Right lobe of liver (tissue), 6 donors: ENCODE results near the gene C1R. TPM values are rescaled to one million over a fixed set of nuclear protein-coding genes. Genes with fewer than 3 reads are reported as not detected.

Experiments used
- ATAC-seq, 4 donors: fragments of 200-7000 bp; cut with Tn5 transposase; one replicate each; pipeline ENCODE4 v1.9.1; 2020; ENCODE audit warnings: mild to moderate bottlenecking in 4 of 4, moderate library complexity in 4 of 4
- DNase-seq, 3 donors: peaks; one replicate each; pipeline ENCODE4 v3.0.0-alpha.2; 2020
- H3K27ac ChIP-seq, 3 donors: fragments of 200-600 bp; one replicate each; pipeline ENCODE4 v1.8.0; 2022
- H3K27me3 ChIP-seq, 2 donors: fragments of 200-600 bp; one replicate each; pipeline ENCODE4 v1.8.0; 2022
- H3K36me3 ChIP-seq, 4 donors: fragments of 200-600 bp; sonication (generic) in 1 of 4; one replicate each; pipeline versions ENCODE4 v1.5.1 to v1.8.0; 2017 to 2022; ENCODE audit warnings: control low read depth in 1 of 4
- H3K4me1 ChIP-seq, 4 donors: fragments of 200-600 bp; sonication (generic) in 1 of 4; one replicate each; pipeline versions ENCODE4 v1.5.1 to v1.8.0; 2017 to 2022; ENCODE audit warnings: control low read depth in 1 of 4
- H3K4me3 ChIP-seq, 3 donors: fragments of 200-600 bp; one replicate each; pipeline ENCODE4 v1.8.0; 2022
- H3K9me3 ChIP-seq, 4 donors: fragments of 200-600 bp; sonication (generic) in 1 of 4; one replicate each; pipeline versions ENCODE4 v1.5.1 to v1.8.0; 2017 to 2022; ENCODE audit warnings: control low read depth in 1 of 4
- POLR2A ChIP-seq: fragments of 450-650 bp; IDR thresholded peaks from one replicate; pipeline ENCODE4 v1.6.1; 2017; ENCODE audit warnings: antibody characterized with exemption, mild to moderate bottlenecking
- WGBS: methylation state at CpG from one replicate; pipeline ENCODE4 v1.1.6; 2018; ENCODE audit warnings: low coverage, low lambda C conversion rate; ENCODE audit not compliant: insufficient coverage; ENCODE audit errors: missing lambda C conversion rate; 5-methylcytosine and 5-hydroxymethylcytosine counted together
- intact Hi-C, 2 donors: fragments of 100-400 bp; cut with DNase I; formaldehyde crosslinking; loops; one replicate each; pipeline versions ENCODE4 v1.11.2 to v1.14.1; 2022
- total RNA-seq, 6 experiments: library from RNA; depleted of rRNA in 2 of 6; stranded (reverse); fragments of >200 nt in 2 of 6; fragmentation: NEBNext Ultra II Directional in 3 of 6; extraction: Animal tissue kit (Norgen Biotek cat#: 25700) in 3 of 6; gene quantifications; one replicate each; pipeline versions ENCODE4 v1.1.0 to v1.2.4, GENCODE V29; 2016 to 2023
- TF ChIP-seq, protein P1 (sequence below), 4 donors: fragments of 200-600 bp in 3 of 4; fragments of 450-650 bp in 1 of 4; IDR thresholded peaks; one replicate each; pipeline versions ENCODE4 v1.5.1 to v1.8.0; 2016 to 2022; ENCODE audit warnings: antibody characterized with exemption in 4 of 4, mild to moderate bottlenecking in 2 of 4
- donor health status: DM: no; HTN: yes; CAD: no.
- donor health status: DM: no; HTN: no; CAD: no.
- donor health status: DM: no; HTN: no; CAD: no.
- donor health status: DM: no; HTN: yes; CAD: no.
- donor health status: DM: no; HTN: yes; CAD: no.

C1R gene
- total RNA-seq, 6 experiments from 2014 or later = 1,157 to 2,557 (median 1,950) TPM

DNA sequence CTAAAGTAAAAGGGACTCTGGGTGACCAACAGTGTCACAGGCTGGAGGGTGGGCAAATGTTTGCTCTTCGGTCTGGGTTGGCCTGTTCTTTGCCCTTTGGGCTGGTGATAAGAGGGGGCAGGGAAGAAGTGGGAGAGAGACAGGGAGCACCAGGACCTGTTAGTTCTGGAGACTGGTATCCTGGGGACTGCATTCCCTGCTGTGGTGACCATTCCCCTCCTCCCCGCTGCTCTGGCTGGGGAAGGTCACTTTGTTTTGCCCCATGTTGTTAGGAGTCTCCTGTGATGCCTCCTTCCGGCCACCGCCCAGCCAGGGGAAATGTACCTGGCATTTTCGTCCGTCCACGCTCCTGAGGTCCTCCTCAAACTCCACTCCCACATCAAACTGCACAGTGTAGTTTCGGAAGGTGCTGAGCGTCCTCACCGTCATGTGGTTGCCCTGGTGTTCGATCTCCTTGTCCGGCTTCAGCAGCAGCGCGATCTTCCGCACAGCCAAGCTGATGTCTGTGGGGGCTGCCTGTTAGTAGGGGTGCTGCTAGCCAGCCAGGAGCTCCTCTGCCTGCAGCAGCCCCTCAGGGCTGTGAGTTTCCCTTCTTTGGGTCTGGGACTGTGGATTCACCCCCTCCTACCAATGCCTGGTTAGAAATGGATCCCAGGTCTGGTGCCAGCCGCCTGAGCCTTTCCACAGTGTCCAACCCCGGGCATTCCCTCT lies 35.8 kb upstream of the C1R start:
- Histone ChIP-seq H3K4me1 (peaks cover 0 to 53% (median 13%) of the 10 kb centered on the region in 4 donors), H3K27me3 (no peaks in the 10 kb centered on the region), H3K4me3 (peak overlapping the region; percentile 44 to 89 (median 87)), H3K27ac (peak overlapping the region; percentile 52 to 97 (median 83)), H3K9me3 (no peaks in the 10 kb centered on the region), H3K36me3 (no peaks in the 10 kb centered on the region)
- ATAC-seq (peak; percentile 3 to 33 (median 22)), DNase-seq (peak; percentile 44 to 82 (median 75))
- 31% methylated on average over 13 of the region's 17 CpGs for WGBS
- TF ChIP-seq, protein P1, sequence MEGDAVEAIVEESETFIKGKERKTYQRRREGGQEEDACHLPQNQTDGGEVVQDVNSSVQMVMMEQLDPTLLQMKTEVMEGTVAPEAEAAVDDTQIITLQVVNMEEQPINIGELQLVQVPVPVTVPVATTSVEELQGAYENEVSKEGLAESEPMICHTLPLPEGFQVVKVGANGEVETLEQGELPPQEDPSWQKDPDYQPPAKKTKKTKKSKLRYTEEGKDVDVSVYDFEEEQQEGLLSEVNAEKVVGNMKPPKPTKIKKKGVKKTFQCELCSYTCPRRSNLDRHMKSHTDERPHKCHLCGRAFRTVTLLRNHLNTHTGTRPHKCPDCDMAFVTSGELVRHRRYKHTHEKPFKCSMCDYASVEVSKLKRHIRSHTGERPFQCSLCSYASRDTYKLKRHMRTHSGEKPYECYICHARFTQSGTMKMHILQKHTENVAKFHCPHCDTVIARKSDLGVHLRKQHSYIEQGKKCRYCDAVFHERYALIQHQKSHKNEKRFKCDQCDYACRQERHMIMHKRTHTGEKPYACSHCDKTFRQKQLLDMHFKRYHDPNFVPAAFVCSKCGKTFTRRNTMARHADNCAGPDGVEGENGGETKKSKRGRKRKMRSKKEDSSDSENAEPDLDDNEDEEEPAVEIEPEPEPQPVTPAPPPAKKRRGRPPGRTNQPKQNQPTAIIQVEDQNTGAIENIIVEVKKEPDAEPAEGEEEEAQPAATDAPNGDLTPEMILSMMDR (IDR thresholded peaks at IDR 0.05) = no peak
- peak; percentile 54 for TF ChIP-seq POLR2A
- intact Hi-C loops = no loop called here

DNA sequence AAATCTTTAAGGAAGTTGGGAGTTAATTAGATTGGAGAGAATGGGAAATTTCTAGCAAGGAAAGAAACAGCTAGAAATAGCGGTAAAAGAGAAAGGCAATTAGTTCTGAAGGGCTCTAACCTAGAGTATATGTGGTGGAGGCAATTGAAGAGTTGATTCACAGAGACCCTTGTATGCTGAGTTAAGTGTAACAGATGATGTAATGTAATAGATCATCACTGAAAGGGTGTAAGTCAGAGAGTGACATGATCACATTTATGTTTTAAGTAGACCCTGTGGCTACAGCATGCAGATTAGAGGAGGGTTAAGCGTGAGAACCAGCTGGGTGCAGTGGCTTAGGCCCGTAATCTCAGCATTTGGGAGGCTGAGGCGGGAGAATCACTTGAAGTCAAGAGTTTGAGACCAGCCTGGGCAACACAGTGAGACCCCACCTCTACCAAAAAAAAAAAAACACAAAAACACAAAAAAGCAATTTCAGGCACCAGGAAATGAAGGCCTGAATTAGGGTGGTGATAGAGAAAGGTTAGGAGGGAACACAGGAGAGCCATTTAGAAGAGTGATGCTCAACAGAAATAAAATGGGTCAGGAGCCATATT lies 33.5 kb upstream of the C1R start:
- Histone ChIP-seq H3K4me3 (peak overlapping the region in 2 of 3 donors; percentile 5 to 18), H3K27ac (peak overlapping the region in 1 of 3 donors; percentile 77), H3K36me3 (no peaks in the 10 kb centered on the region), H3K4me1 (peaks cover 0 to 67% (median 16%) of the 10 kb centered on the region in 4 donors), H3K9me3 (no peaks in the 10 kb centered on the region), H3K27me3 (no peaks in the 10 kb centered on the region)
- no peak for TF ChIP-seq POLR2A
- TF ChIP-seq, protein P1 (IDR thresholded peaks at IDR 0.05) = no peak
- intact Hi-C loops = no loop called here
- 48% methylated on average over 4 of the region's 4 CpGs for WGBS
- ATAC-seq (no peak), DNase-seq (no peak)

DNA sequence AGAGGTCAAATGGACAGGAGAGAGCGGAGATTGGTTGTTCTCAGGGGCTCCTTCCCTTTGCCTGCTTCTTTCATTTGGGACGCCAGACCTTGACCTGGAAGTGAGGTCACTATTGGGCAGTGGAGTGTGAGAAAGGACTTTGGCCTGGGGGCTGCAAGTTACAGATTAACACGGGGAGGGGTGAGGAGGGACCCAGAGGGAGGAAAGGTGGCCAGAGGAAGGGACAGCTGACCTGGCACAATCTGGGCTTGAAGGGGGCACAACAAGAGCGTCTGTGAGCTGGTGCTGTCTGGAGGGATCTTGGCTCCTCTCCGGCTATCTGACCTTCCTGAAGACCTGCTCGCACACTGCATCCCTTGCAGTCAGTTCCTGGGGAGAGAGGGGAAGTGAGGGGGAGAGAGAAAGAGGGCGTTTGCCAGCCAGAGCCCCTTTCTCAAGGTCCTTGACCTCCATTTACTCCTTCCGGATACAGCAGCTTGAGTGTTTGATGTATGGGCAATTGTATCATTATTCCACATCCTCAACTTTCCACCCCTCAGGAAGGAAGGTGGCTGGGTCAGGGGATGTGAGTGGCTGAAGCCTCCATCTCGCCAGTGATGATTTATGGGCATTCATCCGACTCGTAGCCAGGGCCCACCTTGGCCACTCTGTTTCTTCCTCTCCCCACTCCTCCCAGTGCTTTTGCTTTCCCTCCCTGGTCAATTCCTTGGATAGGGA lies 31.7 kb upstream of the C1R start:
- ATAC-seq (peak; percentile 54 to 74 (median 66)), DNase-seq (peak; percentile 65 to 94 (median 89))
- Histone ChIP-seq H3K27me3 (no peaks in the 10 kb centered on the region), H3K4me1 (peaks cover 0 to 83% (median 16%) of the 10 kb centered on the region in 4 donors), H3K4me3 (peak overlapping the region in 2 of 3 donors; percentile 40 to 44), H3K36me3 (no peaks in the 10 kb centered on the region), H3K27ac (peak overlapping the region in 2 of 3 donors; percentile 65 to 77), H3K9me3 (no peaks in the 10 kb centered on the region)
- 24% methylated on average over 7 of the region's 11 CpGs for WGBS
- intact Hi-C loops = no loop called here
- TF ChIP-seq, protein P1 (IDR thresholded peaks at IDR 0.05) = no peak

DNA sequence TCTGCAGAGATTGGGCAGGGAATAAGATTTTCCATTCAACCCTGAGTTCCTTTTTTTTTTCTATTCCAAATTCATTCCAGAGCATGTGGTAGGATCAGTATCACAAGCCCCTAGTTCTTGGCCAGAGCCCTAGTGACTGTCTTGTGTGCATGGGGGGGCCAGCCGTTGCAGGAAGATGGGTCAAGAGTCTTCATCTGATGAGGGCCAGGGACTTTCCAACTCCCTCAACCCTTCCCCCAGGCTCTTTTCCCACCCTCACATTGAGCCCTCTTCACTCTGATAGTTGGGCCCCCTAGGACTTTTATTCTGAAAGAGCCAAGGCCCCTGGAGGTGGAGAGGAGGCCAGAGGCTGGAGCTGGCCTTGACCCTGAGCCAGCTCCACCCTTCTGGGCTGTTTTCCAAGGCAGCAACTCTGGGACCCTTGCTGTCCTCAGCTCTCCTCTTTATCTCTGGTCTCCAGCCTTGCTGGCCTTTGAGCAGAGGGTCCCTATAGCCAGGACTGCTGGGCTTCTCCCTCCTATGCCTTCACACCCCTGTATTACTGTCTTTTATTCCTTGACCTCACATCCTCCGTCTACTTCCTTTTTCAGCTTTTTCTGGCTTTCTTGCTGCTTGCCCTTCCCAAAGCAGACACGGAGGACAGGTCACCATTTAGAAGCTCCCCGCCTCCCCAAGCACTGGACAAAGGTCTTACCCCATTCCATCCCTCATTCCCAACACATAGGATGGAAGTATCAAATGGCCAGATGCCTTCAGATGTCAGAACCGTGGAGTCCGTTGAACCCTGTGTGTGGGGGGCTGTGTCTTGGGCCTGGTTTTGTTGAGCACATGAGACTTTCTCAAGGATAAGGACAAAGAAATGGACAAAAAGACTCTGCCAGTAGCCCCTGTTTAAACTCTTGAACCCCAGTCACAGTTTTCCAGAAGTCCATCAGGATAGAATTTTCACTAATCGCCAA lies 30.8 kb upstream of the C1R start:
- Histone ChIP-seq H3K36me3 (no peaks in the 10 kb centered on the region), H3K9me3 (no peaks in the 10 kb centered on the region), H3K27me3 (no peaks in the 10 kb centered on the region), H3K4me3 (peak overlapping the region in 2 of 3 donors; percentile 40 to 44), H3K27ac (peak overlapping the region; percentile 9 to 77 (median 65)), H3K4me1 (peaks cover 0 to 91% (median 16%) of the 10 kb centered on the region in 4 donors)
- intact Hi-C loops = no loop called here
- DNase-seq (peak in 1 of 3 donors; percentile 77), ATAC-seq (peak; percentile 32 to 47 (median 39))
- TF ChIP-seq, protein P1 (IDR thresholded peaks at IDR 0.05) = no peak
- no peak for TF ChIP-seq POLR2A
- 16% methylated on average over 7 of the region's 7 CpGs for WGBS
